Measurements from ENCODE around the gene NRG2. TPM values are rescaled to one million over a fixed set of nuclear protein-coding genes. Genes with fewer than 3 reads are reported as not detected.
A peak's percentile ranks its signal among the peaks of the same experiment; 100 is the strongest.

NRG2 gene
- total and polyA plus RNA-seq, 4 donors: 2.4 to 11.5 (median 7.3) TPM

DNA sequence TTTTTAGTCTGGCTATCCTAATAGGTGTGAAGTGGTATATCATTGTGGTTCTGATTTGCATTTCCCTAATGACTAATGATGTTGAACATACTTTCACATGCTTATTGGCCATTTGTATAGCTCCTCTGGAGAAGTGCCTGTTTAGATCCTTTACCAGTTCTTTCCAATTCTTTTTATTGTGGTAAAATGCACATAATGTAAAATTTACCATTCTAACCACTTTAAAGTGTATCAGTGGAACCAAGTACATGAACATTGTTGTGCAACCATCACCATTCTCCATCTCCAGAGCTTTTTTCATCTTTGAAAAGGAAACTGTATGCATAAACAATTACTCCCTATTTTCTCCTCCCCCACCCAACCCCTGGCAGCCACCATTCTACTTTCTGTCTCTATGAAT lies 95.4 kb downstream of the NRG2 start:
- no peak overlapping the region for H3K4me3 ChIP-seq (ENCODE audit: low read depth, low read length)

DNA sequence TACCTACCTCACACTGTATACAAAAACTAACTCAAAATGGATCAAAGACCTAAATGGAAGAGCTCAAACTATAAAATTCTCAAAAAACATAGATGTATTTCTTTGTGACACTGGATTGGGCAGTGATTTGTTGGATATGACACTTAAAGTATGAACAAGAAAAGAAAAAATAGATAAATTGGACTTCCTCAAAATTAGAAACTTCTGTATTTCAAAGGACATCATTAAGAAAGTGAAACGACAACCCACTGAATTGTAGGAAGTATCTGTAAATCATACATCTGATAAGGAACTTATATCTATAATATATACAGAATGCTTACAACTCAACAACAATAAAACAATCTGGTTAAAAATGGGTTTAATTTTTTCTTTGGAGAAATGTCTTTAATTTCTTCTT lies 96.7 kb downstream of the NRG2 start:
- WGBS (ENCODE audit: insufficient coverage): no CpG with 5 or more reads among the region's 1 CpG

More for the DNA sequence above, 95.4 kb downstream of the NRG2 start:
- H3K27ac ChIP-seq (ENCODE audit: low read depth, low read length): no peak overlapping the region
- no peaks in the 10 kb centered on the region for H3K9me3 ChIP-seq (ENCODE audit: control insufficient read depth, insufficient read depth, low read length)
- no peak for DNase-seq (ENCODE audit: low read depth in 4 of 6, low spot score in 6 of 6)
- H3K4me1 ChIP-seq (ENCODE audit: control insufficient read depth, insufficient read depth, low read length): peaks cover 7% of the 10 kb centered on the region
- no peaks in the 10 kb centered on the region for H3K36me3 ChIP-seq (ENCODE audit: control insufficient read depth, insufficient read depth, low read length)
- H3K27me3 ChIP-seq (ENCODE audit: control insufficient read depth, insufficient read depth, low read length): no peaks in the 10 kb centered on the region

GRCh38 chr5:139946006-139946405 lies 97.1 kb downstream of the NRG2 start:
- Histone ChIP-seq H3K36me3 (ENCODE audit: control insufficient read depth, insufficient read depth, low read length) (no peaks in the 10 kb centered on the region), H3K4me1 (ENCODE audit: control insufficient read depth, insufficient read depth, low read length) (no peaks in the 10 kb centered on the region), H3K9me3 (ENCODE audit: control insufficient read depth, insufficient read depth, low read length) (peaks cover 3% of the 10 kb centered on the region), H3K27ac (ENCODE audit: low read depth, low read length) (no peak overlapping the region), H3K27me3 (ENCODE audit: control insufficient read depth, insufficient read depth, low read length) (no peaks in the 10 kb centered on the region), H3K4me3 (ENCODE audit: low read depth, low read length) (no peak overlapping the region)
- DNase-seq (ENCODE audit: low read depth in 4 of 6, low spot score in 6 of 6): no peak
- WGBS (ENCODE audit: insufficient coverage): no CpG with 5 or more reads among the region's 3 CpGs

More for the DNA sequence above, 96.7 kb downstream of the NRG2 start:
- no peak for DNase-seq (ENCODE audit: low read depth in 4 of 6, low spot score in 6 of 6)
- Histone ChIP-seq H3K9me3 (ENCODE audit: control insufficient read depth, insufficient read depth, low read length) (peaks cover 3% of the 10 kb centered on the region), H3K4me1 (ENCODE audit: control insufficient read depth, insufficient read depth, low read length) (peaks cover 3% of the 10 kb centered on the region), H3K27ac (ENCODE audit: low read depth, low read length) (no peak overlapping the region), H3K4me3 (ENCODE audit: low read depth, low read length) (no peak overlapping the region), H3K36me3 (ENCODE audit: control insufficient read depth, insufficient read depth, low read length) (no peaks in the 10 kb centered on the region), H3K27me3 (ENCODE audit: control insufficient read depth, insufficient read depth, low read length) (no peaks in the 10 kb centered on the region)

- H3K27me3 ChIP-seq (ENCODE audit: control insufficient read depth, insufficient read depth, low read length): no peaks in the 10 kb centered on the region
- WGBS (ENCODE audit: insufficient coverage): 33% methylated on average over 1 of the region's 1 CpG
- H3K27ac ChIP-seq (ENCODE audit: low read depth, low read length): no peak overlapping the region
- H3K4me1 ChIP-seq (ENCODE audit: control insufficient read depth, insufficient read depth, low read length): no peaks in the 10 kb centered on the region
- no peak for DNase-seq (ENCODE audit: low read depth in 4 of 6, low spot score in 6 of 6)
- H3K4me3 ChIP-seq (ENCODE audit: low read depth, low read length): no peak overlapping the region
- H3K9me3 ChIP-seq (ENCODE audit: control insufficient read depth, insufficient read depth, low read length): peaks cover 3% of the 10 kb centered on the region
- no peaks in the 10 kb centered on the region for H3K36me3 ChIP-seq (ENCODE audit: control insufficient read depth, insufficient read depth, low read length)
Measured at GRCh38 chr5:139942243-139942642, 100.9 kb downstream of the NRG2 start.

- Histone ChIP-seq H3K27me3 (ENCODE audit: control insufficient read depth, insufficient read depth, low read length) (no peaks in the 10 kb centered on the region), H3K27ac (ENCODE audit: low read depth, low read length) (no peak overlapping the region), H3K36me3 (ENCODE audit: control insufficient read depth, insufficient read depth, low read length) (no peaks in the 10 kb centered on the region), H3K4me3 (ENCODE audit: low read depth, low read length) (no peak overlapping the region), H3K9me3 (ENCODE audit: control insufficient read depth, insufficient read depth, low read length) (no peaks in the 10 kb centered on the region), H3K4me1 (ENCODE audit: control insufficient read depth, insufficient read depth, low read length) (no peaks in the 10 kb centered on the region)
- no peak for DNase-seq (ENCODE audit: low read depth in 4 of 6, low spot score in 6 of 6)
- WGBS (ENCODE audit: insufficient coverage): no CpG with 5 or more reads among the region's 2 CpGs
Measured at GRCh38 chr5:139930406-139930805, 112.7 kb downstream of the NRG2 start.

- H3K36me3 ChIP-seq (ENCODE audit: control insufficient read depth, insufficient read depth, low read length): no peaks in the 10 kb centered on the region
- no peak overlapping the region for H3K4me3 ChIP-seq (ENCODE audit: low read depth, low read length)
- no CpG with 5 or more reads among the region's 3 CpGs for WGBS (ENCODE audit: insufficient coverage)
- no peaks in the 10 kb centered on the region for H3K9me3 ChIP-seq (ENCODE audit: control insufficient read depth, insufficient read depth, low read length)
- no peaks in the 10 kb centered on the region for H3K27me3 ChIP-seq (ENCODE audit: control insufficient read depth, insufficient read depth, low read length)
- DNase-seq (ENCODE audit: low read depth in 4 of 6, low spot score in 6 of 6): no peak
- H3K4me1 ChIP-seq (ENCODE audit: control insufficient read depth, insufficient read depth, low read length): peaks cover 11% of the 10 kb centered on the region
- H3K27ac ChIP-seq (ENCODE audit: low read depth, low read length): no peak overlapping the region
Measured at GRCh38 chr5:139926797-139927503, 116.1 kb downstream of the NRG2 start.

GRCh38 chr5:139925650-139926640 lies 117.2 kb downstream of the NRG2 start:
- H3K36me3 ChIP-seq (ENCODE audit: control insufficient read depth, insufficient read depth, low read length): no peaks in the 10 kb centered on the region
- H3K27ac ChIP-seq (ENCODE audit: low read depth, low read length): no peak overlapping the region
- peaks cover 11% of the 10 kb centered on the region for H3K4me1 ChIP-seq (ENCODE audit: control insufficient read depth, insufficient read depth, low read length)
- no peak for DNase-seq (ENCODE audit: low read depth in 4 of 6, low spot score in 6 of 6)
- H3K4me3 ChIP-seq (ENCODE audit: low read depth, low read length): no peak overlapping the region
- 81% methylated on average over 7 of the region's 9 CpGs for WGBS (ENCODE audit: insufficient coverage)
- no peaks in the 10 kb centered on the region for H3K9me3 ChIP-seq (ENCODE audit: control insufficient read depth, insufficient read depth, low read length)
- H3K27me3 ChIP-seq (ENCODE audit: control insufficient read depth, insufficient read depth, low read length): no peaks in the 10 kb centered on the region

DNA sequence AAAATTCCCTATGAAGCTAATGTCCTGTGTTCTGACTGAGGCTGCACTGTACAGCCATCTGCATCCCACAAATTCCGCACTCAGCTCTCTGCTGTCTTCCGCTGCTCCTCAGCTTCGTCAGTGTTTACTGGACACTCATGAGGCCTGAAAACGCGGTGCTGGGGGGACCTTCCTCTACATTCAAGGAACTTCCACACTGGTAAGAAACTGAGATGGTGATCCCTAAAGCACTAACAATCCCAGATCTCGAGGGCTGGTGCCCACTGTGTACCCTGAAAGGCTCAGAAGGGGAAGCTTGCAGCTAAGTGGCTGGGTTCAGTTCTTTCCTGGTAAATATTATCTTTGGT lies 117.9 kb downstream of the NRG2 start:
- H3K9me3 ChIP-seq (ENCODE audit: control insufficient read depth, insufficient read depth, low read length): no peaks in the 10 kb centered on the region
- no peak overlapping the region for H3K4me3 ChIP-seq (ENCODE audit: low read depth, low read length)
- H3K27me3 ChIP-seq (ENCODE audit: control insufficient read depth, insufficient read depth, low read length): no peaks in the 10 kb centered on the region
- H3K4me1 ChIP-seq (ENCODE audit: control insufficient read depth, insufficient read depth, low read length): peaks cover 11% of the 10 kb centered on the region
- no peak overlapping the region for H3K27ac ChIP-seq (ENCODE audit: low read depth, low read length)
- WGBS (ENCODE audit: insufficient coverage): 94% methylated on average over 5 of the region's 6 CpGs
- no peaks in the 10 kb centered on the region for H3K36me3 ChIP-seq (ENCODE audit: control insufficient read depth, insufficient read depth, low read length)
- DNase-seq (ENCODE audit: low read depth in 4 of 6, low spot score in 6 of 6): no peak

DNA sequence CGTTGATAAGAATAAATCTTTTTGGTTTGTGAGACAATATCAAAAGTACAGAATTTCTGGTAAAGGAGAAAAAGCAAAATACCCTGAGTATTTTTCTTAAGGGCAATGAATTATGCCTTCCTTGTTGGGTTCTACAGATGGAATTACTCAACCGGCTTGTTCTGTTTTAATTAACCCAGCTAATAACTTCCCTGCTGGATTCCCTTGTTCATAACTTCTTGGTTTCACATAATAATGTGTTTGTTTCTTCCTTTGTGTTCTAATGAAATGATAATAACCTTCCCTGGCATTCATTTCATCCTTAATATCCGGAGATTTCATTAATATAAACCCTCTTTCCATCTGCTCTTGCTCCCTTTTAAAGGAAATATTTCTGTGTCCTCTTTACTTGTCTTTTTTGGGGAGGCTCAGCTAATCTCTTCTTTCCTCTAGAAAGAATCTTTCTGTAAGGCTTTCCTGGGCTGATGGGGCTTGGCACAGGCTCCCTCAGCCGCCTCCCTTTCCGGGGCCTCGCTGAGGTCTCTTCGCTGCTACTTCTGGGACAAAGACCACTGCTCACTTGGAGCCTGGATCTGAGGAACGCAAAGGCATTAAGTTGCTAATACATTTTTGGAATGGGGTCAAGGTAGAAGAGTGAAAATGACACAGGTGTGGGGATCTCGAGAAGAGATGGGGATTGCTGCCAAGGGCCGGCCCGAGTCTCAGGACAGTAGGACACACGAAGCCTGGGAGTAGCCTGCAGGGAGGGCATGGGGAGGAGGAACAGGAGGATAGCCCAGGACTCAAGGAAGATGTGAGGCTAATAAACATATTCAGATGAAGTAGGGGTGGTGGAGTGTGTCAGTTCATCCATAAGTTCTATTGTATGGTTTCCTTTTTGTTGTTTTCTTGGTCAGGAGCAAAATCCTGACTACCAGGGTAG lies 118.5 kb downstream of the NRG2 start:
- Histone ChIP-seq H3K4me3 (ENCODE audit: low read depth, low read length) (no peak overlapping the region), H3K27me3 (ENCODE audit: control insufficient read depth, insufficient read depth, low read length) (no peaks in the 10 kb centered on the region), H3K4me1 (ENCODE audit: control insufficient read depth, insufficient read depth, low read length) (peaks cover 11% of the 10 kb centered on the region), H3K9me3 (ENCODE audit: control insufficient read depth, insufficient read depth, low read length) (no peaks in the 10 kb centered on the region), H3K36me3 (ENCODE audit: control insufficient read depth, insufficient read depth, low read length) (no peaks in the 10 kb centered on the region), H3K27ac (ENCODE audit: low read depth, low read length) (no peak overlapping the region)
- 68% methylated on average over 9 of the region's 12 CpGs for WGBS (ENCODE audit: insufficient coverage)
- peak in 1 of 6 donors; percentile 71 for DNase-seq (ENCODE audit: low read depth in 4 of 6, low spot score in 6 of 6)

Data from spinal cord (tissue), 10 donors.